HS-27A (cell line): ENCODE measurements around the gene CORO2B.

ENCODE experiments used
- DNase-seq: peaks from one replicate; pipeline ENCODE4 v3.0.0-alpha.2; 2012; ENCODE audit warnings: low read depth, missing footprints

CORO2B gene

DNA sequence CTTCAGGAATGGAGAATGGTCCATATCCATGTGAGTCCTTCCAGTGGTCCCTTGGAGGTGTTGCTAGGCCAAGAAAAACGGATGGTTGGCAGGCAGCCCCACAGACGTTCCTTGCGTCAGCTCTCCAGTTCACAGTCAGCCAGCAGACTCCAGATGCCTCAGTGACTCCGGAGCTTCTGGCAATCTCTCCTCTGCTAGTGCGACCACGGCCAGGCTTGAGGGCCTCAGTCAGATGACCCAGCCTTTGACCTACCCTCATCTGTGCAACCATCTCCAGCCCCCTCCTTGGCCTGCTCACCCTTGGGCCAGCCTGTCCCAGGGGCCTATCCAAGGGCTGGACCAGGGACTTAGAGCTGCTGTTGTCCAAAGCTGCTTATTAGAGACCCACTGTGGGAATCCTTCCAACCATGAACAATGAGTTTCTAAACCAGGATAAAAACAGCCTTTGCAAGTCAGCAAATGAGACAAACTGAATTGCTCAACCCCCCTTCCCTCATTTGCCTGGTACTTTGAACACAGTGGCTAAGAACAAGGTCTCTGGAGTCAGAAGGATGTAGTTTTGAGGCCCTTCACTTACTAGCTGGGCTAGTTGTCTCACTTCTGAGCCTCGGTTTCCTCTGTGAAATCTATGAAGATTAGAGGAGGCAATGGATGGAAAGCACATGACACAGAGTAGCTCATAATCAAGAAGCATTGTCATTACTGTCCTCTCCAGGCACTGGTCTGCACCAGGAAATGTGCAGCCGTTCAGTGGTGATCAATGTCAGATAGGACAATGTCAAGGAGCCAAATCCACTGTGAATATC, 197.1 kb downstream of the CORO2B start:
- DNase-seq: no peak

DNA sequence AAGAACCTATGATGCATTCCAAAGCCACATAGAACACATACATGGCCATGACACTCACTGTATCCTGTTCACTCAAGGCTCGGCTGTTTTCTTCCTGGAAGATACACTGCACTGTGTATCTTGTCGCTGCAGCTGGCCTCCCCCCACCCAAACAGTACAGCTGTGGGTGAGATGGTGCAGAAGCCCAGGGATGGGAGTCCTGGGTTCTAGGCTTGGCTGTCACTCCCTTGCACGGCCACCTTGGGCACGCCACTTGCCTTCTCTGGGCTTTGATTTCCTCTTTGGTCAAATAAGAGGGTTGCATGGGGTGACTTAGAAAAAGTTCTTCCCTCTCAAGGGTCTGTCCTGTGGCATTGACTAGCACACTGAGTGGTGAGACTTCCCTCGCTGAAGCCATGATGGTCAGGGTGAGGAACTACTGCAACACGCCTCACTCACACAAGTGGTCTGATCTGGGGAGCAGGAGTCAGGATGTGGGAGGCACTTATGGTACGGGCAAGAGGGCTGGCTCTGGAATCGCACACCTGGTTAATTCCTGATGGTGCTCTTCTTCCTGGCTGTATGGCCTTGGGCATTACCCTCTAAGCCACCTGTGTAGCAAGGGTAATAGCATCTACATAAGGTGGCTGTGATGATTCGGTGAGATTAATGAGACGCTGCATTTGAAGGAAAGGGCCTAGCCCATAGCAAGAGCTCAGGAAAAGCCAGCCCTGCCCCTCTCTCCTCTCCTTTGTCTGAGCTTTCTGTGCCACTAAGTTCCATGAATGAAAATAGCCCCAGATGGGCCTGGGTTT, 197.9 kb downstream of the CORO2B start:
- no peak for DNase-seq
